Daoy (cell line): ENCODE data around the gene RGS10. TPM values are rescaled to one million over a fixed set of nuclear protein-coding genes. Genes with fewer than 3 reads are reported as not detected.

ENCODE experiments used
- total RNA-seq: library from RNA; depleted of rRNA; stranded (reverse); fragments of >200 nt; shearing (Covaris generic); gene quantifications from 2 replicates; pipeline ENCODE4 v1.2.3, GENCODE V29; 2014; rRNA removed

Gene RGS10
- total RNA-seq, 1 experiment from 2014 or later: 22.8 TPM

Other genes starting within 250 kb of the RGS10 start
- 28.4 and 40.4 TPM in 2 replicates for gene TIAL1, start 54.2 kb upstream of the RGS10 start, total RNA-seq
- gene BAG3, start 108.7 kb upstream of the RGS10 start, total RNA-seq: 6.9 and 9.4 TPM in 2 replicates
- 7.9 and 12.9 TPM in 2 replicates for gene INPP5F, start 183.3 kb upstream of the RGS10 start, total RNA-seq